HuH-7 (cell line): ENCODE measurements around the gene KIF5A.
A peak's percentile ranks its signal among the peaks of the same experiment; 100 is the strongest.
"Not testable (repeated sequence)": the region's sequence is repeated elsewhere in the genome, so short reads cannot be mapped to it uniquely, and the experiment has no call there.

ENCODE experiments used
- DNase-seq: peaks from one replicate; pipeline ENCODE4 v3.0.0; 2011; ENCODE audit warnings: low spot score

Gene KIF5A

GRCh38 chr12:57607958-57608663, 58.3 kb downstream of the KIF5A start:
- no peak for DNase-seq

- no peak for DNase-seq
Observed at GRCh38 chr12:57609101-57609780, 59.4 kb downstream of the KIF5A start.

GRCh38 chr12:57609781-57610553, 60.1 kb downstream of the KIF5A start:
- no peak for DNase-seq

- DNase-seq: no peak
Observed at GRCh38 chr12:57610554-57611107, 60.8 kb downstream of the KIF5A start.

- DNase-seq: peak; percentile 97
Observed at GRCh38 chr12:57611108-57611826, 61.4 kb downstream of the KIF5A start, which contains the start of gene ARHGEF25. TSS of gene ARHGEF25 (plus strand) at chr12:57611435. CDS start at chr12:57611895, 460 bp downstream.

- no peak for DNase-seq
Observed at GRCh38 chr12:57611827-57612710, 62.2 kb downstream of the KIF5A start.

GRCh38 chr12:57612711-57613426, 63.0 kb downstream of the KIF5A start:
- DNase-seq: no peak

- DNase-seq: no peak
Observed at GRCh38 chr12:57613427-57614109, 63.7 kb downstream of the KIF5A start.

- no peak for DNase-seq
Observed at GRCh38 chr12:57614178-57614947, 64.5 kb downstream of the KIF5A start.

GRCh38 chr12:57614948-57615500, 65.2 kb downstream of the KIF5A start:
- DNase-seq: no peak

- no peak for DNase-seq
Observed at GRCh38 chr12:57615637-57616036, 65.8 kb downstream of the KIF5A start.

- DNase-seq: no peak
Observed at GRCh38 chr12:57616383-57617101, 66.7 kb downstream of the KIF5A start.

GRCh38 chr12:57617942-57618341, 68.1 kb downstream of the KIF5A start:
- DNase-seq: no peak

GRCh38 chr12:57618431-57618830, 68.6 kb downstream of the KIF5A start:
- not testable (repeated sequence) for DNase-seq

- no peak for DNase-seq
Observed at GRCh38 chr12:57618966-57619433, 69.2 kb downstream of the KIF5A start.

GRCh38 chr12:57619434-57620244, 69.8 kb downstream of the KIF5A start:
- no peak for DNase-seq
